ENCODE data around the gene NTN1. TPM values are rescaled to one million over a fixed set of nuclear protein-coding genes. Genes with fewer than 3 reads are reported as not detected.

Gene NTN1
- total and polyA plus RNA-seq, 8 donors, result 2.0 to 12.9 (median 9.0) TPM

GRCh38 chr17:9225305-9226101, 204.2 kb downstream of the NTN1 start:
- no peaks in the 10 kb centered on the region for H3K4me1 ChIP-seq
- H3K4me3 ChIP-seq, result no peak overlapping the region
- H3K27me3 ChIP-seq, result peaks cover 0 to 14% of the 10 kb centered on the region in 2 donors
- no peak overlapping the region for H3K27ac ChIP-seq
- no peaks in the 10 kb centered on the region for H3K36me3 ChIP-seq
- intact Hi-C loops (cut with DNase I), result no loop called here
- TF ChIP-seq CTCF (IDR thresholded peaks at IDR 0.05), result no peak
- ATAC-seq (no peak), DNase-seq (no peak)
- no peaks in the 10 kb centered on the region for H3K9me3 ChIP-seq

GRCh38 chr17:9226130-9226793, 205.0 kb downstream of the NTN1 start:
- no peaks in the 10 kb centered on the region for H3K9me3 ChIP-seq
- no peaks in the 10 kb centered on the region for H3K36me3 ChIP-seq
- no peak overlapping the region for H3K27ac ChIP-seq
- H3K4me3 ChIP-seq, result no peak overlapping the region
- no peak for TF ChIP-seq CTCF (IDR thresholded peaks at IDR 0.05)
- peaks cover 0 to 21% of the 10 kb centered on the region in 2 donors for H3K27me3 ChIP-seq
- no peaks in the 10 kb centered on the region for H3K4me1 ChIP-seq
- DNase-seq (peak in 1 of 4 donors; percentile 65), ATAC-seq (no peak)
- intact Hi-C loops (cut with DNase I), result no loop called here

GRCh38 chr17:9226794-9227135, 205.5 kb downstream of the NTN1 start:
- no peak for TF ChIP-seq CTCF (IDR thresholded peaks at IDR 0.05)
- Histone ChIP-seq H3K9me3 (no peaks in the 10 kb centered on the region), H3K4me1 (no peaks in the 10 kb centered on the region), H3K27me3 (peaks cover 0 to 26% of the 10 kb centered on the region in 2 donors), H3K27ac (no peak overlapping the region), H3K4me3 (no peak overlapping the region), H3K36me3 (no peaks in the 10 kb centered on the region)
- intact Hi-C loops (cut with DNase I), result no loop called here
- ATAC-seq (no peak), DNase-seq (peak in 1 of 4 donors; percentile 51)

GRCh38 chr17:9227819-9228407, 206.6 kb downstream of the NTN1 start:
- DNase-seq (peak in 1 of 4 donors; percentile 53), ATAC-seq (no peak)
- no peaks in the 10 kb centered on the region for H3K9me3 ChIP-seq
- no peaks in the 10 kb centered on the region for H3K4me1 ChIP-seq
- H3K27me3 ChIP-seq, result peaks cover 0 to 37% of the 10 kb centered on the region in 2 donors
- no peak overlapping the region for H3K4me3 ChIP-seq
- H3K27ac ChIP-seq, result no peak overlapping the region
- no peaks in the 10 kb centered on the region for H3K36me3 ChIP-seq
- no peak for TF ChIP-seq CTCF (IDR thresholded peaks at IDR 0.05)
- intact Hi-C loops (cut with DNase I), result no loop called here
